Adipocyte (in vitro differentiated cells): Measurements from ENCODE around the gene ZFP1.

Experiments used
- DNase-seq: peaks from one replicate; pipeline ENCODE4 v3.0.0-alpha.2; 2015; ENCODE audit warnings: low read depth
- H3K27me3 ChIP-seq: replicated peaks from 2 replicates; pipeline ENCODE4 v1.7.0; 2013; ENCODE audit warnings: mild to moderate bottlenecking, low read length, moderate library complexity; ENCODE audit not compliant: control insufficient read depth, insufficient read depth
- H3K36me3 ChIP-seq: 2 replicates; pipeline ENCODE4 v1.7.0; 2013; ENCODE audit warnings: low read length, mild to moderate bottlenecking, moderate library complexity; ENCODE audit not compliant: control insufficient read depth, insufficient read depth, severe bottlenecking
- H3K4me1 ChIP-seq: 2 replicates; pipeline ENCODE4 v1.7.0; 2013; ENCODE audit warnings: mild to moderate bottlenecking, low read length, moderate library complexity; ENCODE audit not compliant: control insufficient read depth, insufficient read depth
- H3K4me3 ChIP-seq: 2 replicates; pipeline ENCODE4 v1.7.0; 2013; ENCODE audit warnings: mild to moderate bottlenecking, low read length, moderate library complexity
- H3K9ac ChIP-seq: 2 replicates; pipeline ENCODE4 v1.7.0; 2013; ENCODE audit warnings: mild to moderate bottlenecking, low read length, moderate library complexity
- H3K9me3 ChIP-seq: 2 replicates; pipeline ENCODE4 v1.7.0; 2013; ENCODE audit warnings: mild to moderate bottlenecking, low read length, moderate library complexity; ENCODE audit not compliant: control insufficient read depth

Gene ZFP1

GRCh38 chr16:75148311-75149195 is at the start of gene ZFP1:
ZFP1 (plus strand) TSS chr16:75148524; CDS start chr16:75152952, 4,428 bp downstream.
- Histone ChIP-seq H3K4me1 (no peaks in the 10 kb centered on the region), H3K9ac (peak within 1 kb of the TSS; percentile 96), H3K9me3 (peaks cover 18% of the 10 kb centered on the region), H3K36me3 (peaks cover 10% of the 10 kb centered on the region), H3K27me3 (no peaks in the 10 kb centered on the region), H3K4me3 (peak within 1 kb of the TSS; percentile 92)
- DNase-seq = peak; percentile 97

- Histone ChIP-seq H3K4me1 (peaks cover 6% of the 10 kb centered on the region), H3K27me3 (no peaks in the 10 kb centered on the region), H3K4me3 (no peak overlapping the region), H3K9ac (no peak overlapping the region), H3K9me3 (no peaks in the 10 kb centered on the region), H3K36me3 (peaks cover 3% of the 10 kb centered on the region)
- DNase-seq = no peak
These were observed 49.2 kb upstream of the ZFP1 start for GRCh38 chr16:75099075-75099667.

DNA sequence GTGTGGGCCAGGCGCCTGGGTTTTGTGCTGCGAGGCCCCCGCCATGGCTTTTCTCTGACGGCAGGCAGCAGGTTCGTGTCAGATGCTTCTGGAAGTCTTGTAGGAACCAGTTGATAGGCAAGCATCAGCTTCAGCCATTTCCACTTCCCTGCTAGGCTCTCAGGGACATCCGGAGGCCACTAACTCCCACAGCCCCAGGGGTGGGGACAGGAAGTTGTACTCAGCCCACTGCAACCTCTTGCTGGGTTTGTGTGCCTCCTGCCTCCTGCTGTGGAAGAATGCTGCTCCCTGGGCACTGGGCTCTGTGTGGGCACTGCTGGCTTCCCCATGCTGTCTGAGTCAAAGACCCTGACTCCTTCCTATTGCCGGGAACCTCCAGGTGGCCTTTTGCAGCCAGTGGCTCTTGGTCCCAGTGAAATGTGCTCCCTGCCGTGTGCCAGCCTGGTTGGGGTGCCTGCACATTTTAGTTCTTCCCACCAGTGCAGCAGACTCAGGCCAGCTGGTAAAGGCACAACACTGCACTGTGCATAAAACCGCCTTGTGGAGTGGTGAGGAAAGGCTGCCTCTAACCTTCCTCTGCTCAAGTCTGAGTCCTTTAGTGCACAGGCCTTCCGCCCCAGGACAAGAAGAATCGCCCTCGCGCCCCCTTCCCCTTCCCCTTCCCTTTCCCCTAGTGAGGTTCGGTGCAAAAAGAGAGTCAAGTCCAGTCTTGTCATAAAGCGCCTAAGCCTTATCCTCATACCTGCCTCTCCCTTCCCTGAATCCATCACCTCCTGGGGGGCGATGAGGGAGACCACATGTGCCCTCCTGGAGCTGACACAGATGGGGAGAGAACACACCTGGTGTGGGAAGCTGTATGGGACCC is 48.4 kb upstream of the ZFP1 start:
- Histone ChIP-seq H3K4me3 (no peak overlapping the region), H3K4me1 (peaks cover 6% of the 10 kb centered on the region), H3K9me3 (no peaks in the 10 kb centered on the region), H3K9ac (no peak overlapping the region), H3K27me3 (no peaks in the 10 kb centered on the region), H3K36me3 (peaks cover 3% of the 10 kb centered on the region)
- DNase-seq = no peak

DNA sequence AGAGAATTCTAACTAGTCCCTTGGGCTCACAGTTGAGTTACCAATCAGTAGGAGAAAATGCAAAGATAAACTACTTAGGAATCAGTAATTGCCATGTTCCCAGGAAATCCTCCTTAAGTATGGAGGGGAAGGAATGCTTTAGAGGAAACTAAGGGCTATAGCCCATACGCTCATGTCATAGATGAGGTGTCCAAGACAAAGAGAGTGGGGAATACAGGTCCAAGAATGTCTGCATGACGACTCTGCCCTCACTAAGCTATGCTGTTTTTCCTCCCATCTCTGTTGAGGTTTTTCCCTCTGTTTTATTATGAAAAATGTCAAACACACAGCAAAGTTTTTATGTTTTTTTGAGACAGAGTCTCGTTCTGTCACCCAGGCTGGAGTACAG is 47.7 kb upstream of the ZFP1 start:
- Histone ChIP-seq H3K36me3 (peaks cover 3% of the 10 kb centered on the region), H3K9ac (no peak overlapping the region), H3K4me1 (peaks cover 11% of the 10 kb centered on the region), H3K4me3 (no peak overlapping the region), H3K9me3 (no peaks in the 10 kb centered on the region), H3K27me3 (no peaks in the 10 kb centered on the region)
- DNase-seq = no peak

- Histone ChIP-seq H3K27me3 (no peaks in the 10 kb centered on the region), H3K9ac (no peak overlapping the region), H3K9me3 (no peaks in the 10 kb centered on the region), H3K36me3 (no peaks in the 10 kb centered on the region), H3K4me1 (peaks cover 11% of the 10 kb centered on the region), H3K4me3 (no peak overlapping the region)
- DNase-seq = no peak
These were observed 46.7 kb upstream of the ZFP1 start for GRCh38 chr16:75101635-75102034.

- Histone ChIP-seq H3K36me3 (no peaks in the 10 kb centered on the region), H3K9me3 (no peaks in the 10 kb centered on the region), H3K9ac (no peak overlapping the region), H3K27me3 (no peaks in the 10 kb centered on the region), H3K4me1 (peaks cover 12% of the 10 kb centered on the region), H3K4me3 (no peak overlapping the region)
- DNase-seq = no peak
These were observed 45.7 kb upstream of the ZFP1 start for GRCh38 chr16:75102595-75102994.

- Histone ChIP-seq H3K4me1 (peaks cover 26% of the 10 kb centered on the region), H3K9ac (no peak overlapping the region), H3K27me3 (no peaks in the 10 kb centered on the region), H3K36me3 (no peaks in the 10 kb centered on the region), H3K4me3 (no peak overlapping the region), H3K9me3 (no peaks in the 10 kb centered on the region)
- no peak for DNase-seq
These were observed 44.3 kb upstream of the ZFP1 start for GRCh38 chr16:75103994-75104393.

- peaks cover 32% of the 10 kb centered on the region for H3K4me1 ChIP-seq
- no peak for DNase-seq
- no peak overlapping the region for H3K4me3 ChIP-seq
- no peaks in the 10 kb centered on the region for H3K36me3 ChIP-seq
- no peaks in the 10 kb centered on the region for H3K9me3 ChIP-seq
- no peak overlapping the region for H3K9ac ChIP-seq
- no peaks in the 10 kb centered on the region for H3K27me3 ChIP-seq
These were observed 43.5 kb upstream of the ZFP1 start for GRCh38 chr16:75104836-75105235.

DNA sequence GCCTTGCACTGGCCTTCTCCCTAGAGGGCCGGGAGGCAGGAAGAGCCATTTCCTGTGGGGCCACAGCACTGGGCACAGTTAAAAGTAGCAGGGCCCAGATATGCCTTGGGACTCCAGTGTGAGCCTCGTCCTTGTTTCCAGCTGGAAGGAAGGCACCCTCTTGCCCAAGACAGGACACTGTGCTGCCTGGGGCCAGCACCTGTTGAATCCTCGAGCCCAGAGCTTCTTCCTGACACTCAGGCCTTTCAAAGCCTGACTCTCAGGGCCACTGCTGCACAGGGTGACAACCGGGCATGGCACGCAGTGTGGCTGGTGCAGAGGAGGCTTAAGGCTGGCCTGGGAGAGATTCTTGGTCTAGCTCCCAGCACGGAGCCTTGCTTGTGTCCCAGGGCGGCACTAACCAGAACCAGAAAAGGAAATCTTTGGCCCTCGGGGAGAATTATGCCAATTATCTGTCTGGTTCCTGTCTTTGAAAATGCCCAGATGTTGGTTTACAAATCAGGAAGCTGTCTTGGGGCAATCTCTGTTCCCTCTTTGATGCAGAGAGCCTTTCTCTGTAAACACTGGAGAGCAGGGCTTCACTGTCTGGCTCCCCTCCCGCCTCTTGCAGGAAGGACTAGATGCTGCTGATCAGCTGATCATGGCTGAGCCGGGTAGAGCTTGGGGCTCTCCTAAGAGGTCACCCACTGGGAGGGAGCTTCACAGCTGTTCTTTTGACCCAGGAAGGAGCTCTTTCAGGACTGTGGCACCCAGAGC is 42.8 kb upstream of the ZFP1 start:
- no peaks in the 10 kb centered on the region for H3K36me3 ChIP-seq
- H3K27me3 ChIP-seq = no peaks in the 10 kb centered on the region
- H3K4me3 ChIP-seq = no peak overlapping the region
- no peaks in the 10 kb centered on the region for H3K9me3 ChIP-seq
- DNase-seq = peak; percentile 67
- no peak overlapping the region for H3K9ac ChIP-seq
- H3K4me1 ChIP-seq = peaks cover 35% of the 10 kb centered on the region

- H3K4me1 ChIP-seq = peaks cover 42% of the 10 kb centered on the region
- no peak overlapping the region for H3K9ac ChIP-seq
- no peaks in the 10 kb centered on the region for H3K27me3 ChIP-seq
- DNase-seq = no peak
- H3K9me3 ChIP-seq = no peaks in the 10 kb centered on the region
- H3K4me3 ChIP-seq = no peak overlapping the region
- H3K36me3 ChIP-seq = no peaks in the 10 kb centered on the region
These were observed 41.7 kb upstream of the ZFP1 start for GRCh38 chr16:75106351-75107274.
